Effector memory CD8-positive, alpha-beta T cell (primary cell): ENCODE data around the gene ESYT2.
A peak's percentile ranks its signal among the peaks of the same experiment; 100 is the strongest.

Experiments used
- ATAC-seq: fragments of 150-1000 bp; cut with Tn5 transposase; replicated peaks from 2 replicates; pipeline ENCODE4 v1.10.0; 2021; ENCODE audit warnings: mild to moderate bottlenecking, moderate library complexity
- DNase-seq, 3 experiments: peaks; one replicate each; pipeline ENCODE4 v3.0.0; 2021
- H3K27ac Mint-ChIP-seq, 2 donors: one replicate each; pipeline ENCODE4 v1.8.0; 2022; ENCODE audit warnings: mild to moderate bottlenecking in 2 of 2, mixed read lengths in 2 of 2, moderate library complexity in 2 of 2
- H3K27me3 Mint-ChIP-seq, 2 donors: one replicate each; pipeline ENCODE4 v1.8.0; 2022; ENCODE audit warnings: mixed read lengths in 2 of 2
- H3K36me3 Mint-ChIP-seq: one replicate; pipeline ENCODE4 v1.8.0; 2022; ENCODE audit warnings: mild to moderate bottlenecking, moderate library complexity, mixed read lengths; ENCODE audit not compliant: insufficient read depth
- H3K4me1 Mint-ChIP-seq, 2 donors: one replicate each; pipeline ENCODE4 v1.8.0; 2022; ENCODE audit warnings: low read depth in 2 of 2, mixed read lengths in 2 of 2
- H3K4me3 Mint-ChIP-seq, 2 donors: one replicate each; pipeline ENCODE4 v1.8.0; 2022; ENCODE audit warnings: mild to moderate bottlenecking in 2 of 2, mixed read lengths in 2 of 2, moderate library complexity in 2 of 2
- H3K9me3 Mint-ChIP-seq, 2 donors: one replicate each; pipeline ENCODE4 v1.8.0; 2022; ENCODE audit warnings: mixed read lengths in 2 of 2

The ESYT2 gene

GRCh38 chr7:158744070-158744469, 85.2 kb downstream of the ESYT2 start:
- H3K36me3 Mint-ChIP-seq: peaks cover 88% of the 10 kb centered on the region

GRCh38 chr7:158743219-158743618, 86.1 kb downstream of the ESYT2 start:
- ATAC-seq (no peak), DNase-seq (no peak)
- H3K4me1 Mint-ChIP-seq: peaks cover 0 to 4% of the 10 kb centered on the region in 2 donors
- H3K27ac Mint-ChIP-seq: no peak overlapping the region
- H3K36me3 Mint-ChIP-seq: peaks cover 88% of the 10 kb centered on the region
- H3K4me3 Mint-ChIP-seq: no peak overlapping the region
- no peaks in the 10 kb centered on the region for H3K9me3 Mint-ChIP-seq
- H3K27me3 Mint-ChIP-seq: no peaks in the 10 kb centered on the region

More at GRCh38 chr7:158744070-158744469, 85.2 kb downstream of the ESYT2 start:
- H3K4me1 Mint-ChIP-seq: peaks cover 0 to 4% of the 10 kb centered on the region in 2 donors
- no peaks in the 10 kb centered on the region for H3K9me3 Mint-ChIP-seq
- H3K27ac Mint-ChIP-seq: no peak overlapping the region
- no peak overlapping the region for H3K4me3 Mint-ChIP-seq
- ATAC-seq (no peak), DNase-seq (no peak)
- no peaks in the 10 kb centered on the region for H3K27me3 Mint-ChIP-seq

- no peak overlapping the region for H3K27ac Mint-ChIP-seq
- peaks cover 86% of the 10 kb centered on the region for H3K36me3 Mint-ChIP-seq
- ATAC-seq (no peak), DNase-seq (no peak)
- no peak overlapping the region for H3K4me3 Mint-ChIP-seq
- H3K4me1 Mint-ChIP-seq: peaks cover 0 to 2% of the 10 kb centered on the region in 2 donors
- no peaks in the 10 kb centered on the region for H3K9me3 Mint-ChIP-seq
- H3K27me3 Mint-ChIP-seq: no peaks in the 10 kb centered on the region
Measured at GRCh38 chr7:158742065-158742821, 87.1 kb downstream of the ESYT2 start.

GRCh38 chr7:158741294-158741666, 88.0 kb downstream of the ESYT2 start:
- DNase-seq (no peak), ATAC-seq (no peak)
- H3K4me3 Mint-ChIP-seq: no peak overlapping the region
- peaks cover 77% of the 10 kb centered on the region for H3K36me3 Mint-ChIP-seq
- H3K9me3 Mint-ChIP-seq: no peaks in the 10 kb centered on the region
- H3K4me1 Mint-ChIP-seq: no peaks in the 10 kb centered on the region
- H3K27ac Mint-ChIP-seq: no peak overlapping the region
- H3K27me3 Mint-ChIP-seq: no peaks in the 10 kb centered on the region

GRCh38 chr7:158740657-158741293, 88.5 kb downstream of the ESYT2 start:
- Mint-ChIP-seq H3K27ac (peak overlapping the region; percentile 51 to 57), H3K36me3 (peaks cover 76% of the 10 kb centered on the region), H3K27me3 (no peaks in the 10 kb centered on the region), H3K4me3 (no peak overlapping the region), H3K9me3 (no peaks in the 10 kb centered on the region), H3K4me1 (no peaks in the 10 kb centered on the region)
- DNase-seq: no peak
- no peak for ATAC-seq

GRCh38 chr7:158740013-158740656, 89.2 kb downstream of the ESYT2 start:
- H3K9me3 Mint-ChIP-seq: no peaks in the 10 kb centered on the region
- H3K27ac Mint-ChIP-seq: peak overlapping the region; percentile 51 to 57
- DNase-seq (no peak), ATAC-seq (no peak)
- no peaks in the 10 kb centered on the region for H3K27me3 Mint-ChIP-seq
- no peaks in the 10 kb centered on the region for H3K4me1 Mint-ChIP-seq
- H3K4me3 Mint-ChIP-seq: no peak overlapping the region
- H3K36me3 Mint-ChIP-seq: peaks cover 75% of the 10 kb centered on the region

- H3K27ac Mint-ChIP-seq: peak overlapping the region in 1 of 2 donors; percentile 17
- ATAC-seq: no peak
- H3K4me3 Mint-ChIP-seq: no peak overlapping the region
- no peaks in the 10 kb centered on the region for H3K4me1 Mint-ChIP-seq
- peaks cover 84% of the 10 kb centered on the region for H3K36me3 Mint-ChIP-seq
- H3K9me3 Mint-ChIP-seq: no peaks in the 10 kb centered on the region
- H3K27me3 Mint-ChIP-seq: no peaks in the 10 kb centered on the region
- no peak for DNase-seq
Measured at GRCh38 chr7:158738841-158739240, 90.5 kb downstream of the ESYT2 start.

GRCh38 chr7:158737064-158737695, 92.1 kb downstream of the ESYT2 start:
- Mint-ChIP-seq H3K4me1 (no peaks in the 10 kb centered on the region), H3K4me3 (no peak overlapping the region), H3K27ac (no peak overlapping the region), H3K36me3 (peaks cover 75% of the 10 kb centered on the region), H3K27me3 (no peaks in the 10 kb centered on the region), H3K9me3 (no peaks in the 10 kb centered on the region)
- ATAC-seq (no peak), DNase-seq (no peak)

GRCh38 chr7:158735935-158736334, 93.4 kb downstream of the ESYT2 start:
- peak overlapping the region; percentile 28 to 63 for H3K27ac Mint-ChIP-seq
- H3K36me3 Mint-ChIP-seq: peaks cover 72% of the 10 kb centered on the region
- ATAC-seq: no peak

GRCh38 chr7:158734861-158735260, 94.4 kb downstream of the ESYT2 start:
- H3K4me1 Mint-ChIP-seq: peaks cover 0 to 2% of the 10 kb centered on the region in 2 donors
- ATAC-seq: no peak
- H3K36me3 Mint-ChIP-seq: peaks cover 65% of the 10 kb centered on the region
- peak overlapping the region in 1 of 2 donors; percentile 52 for H3K27ac Mint-ChIP-seq
- DNase-seq: no peak
- no peaks in the 10 kb centered on the region for H3K27me3 Mint-ChIP-seq
- H3K4me3 Mint-ChIP-seq: no peak overlapping the region
- H3K9me3 Mint-ChIP-seq: no peaks in the 10 kb centered on the region

More at GRCh38 chr7:158735935-158736334, 93.4 kb downstream of the ESYT2 start:
- Mint-ChIP-seq H3K4me1 (no peaks in the 10 kb centered on the region), H3K27me3 (no peaks in the 10 kb centered on the region), H3K4me3 (no peak overlapping the region), H3K9me3 (no peaks in the 10 kb centered on the region)
- no peak for DNase-seq

GRCh38 chr7:158733775-158734494, 95.4 kb downstream of the ESYT2 start:
- Mint-ChIP-seq H3K27ac (peak overlapping the region in 1 of 2 donors; percentile 44), H3K4me3 (no peak overlapping the region), H3K36me3 (peaks cover 56% of the 10 kb centered on the region)

GRCh38 chr7:158733220-158733519, 96.1 kb downstream of the ESYT2 start:
- Mint-ChIP-seq H3K36me3 (peaks cover 48% of the 10 kb centered on the region), H3K27ac (peak overlapping the region in 1 of 2 donors; percentile 23), H3K9me3 (no peaks in the 10 kb centered on the region), H3K4me1 (peaks cover 0 to 3% of the 10 kb centered on the region in 2 donors), H3K27me3 (no peaks in the 10 kb centered on the region), H3K4me3 (no peak overlapping the region)
- ATAC-seq: no peak
- DNase-seq: no peak

More at GRCh38 chr7:158733775-158734494, 95.4 kb downstream of the ESYT2 start:
- H3K9me3 Mint-ChIP-seq: no peaks in the 10 kb centered on the region
- ATAC-seq: no peak
- H3K4me1 Mint-ChIP-seq: peaks cover 0 to 2% of the 10 kb centered on the region in 2 donors
- no peaks in the 10 kb centered on the region for H3K27me3 Mint-ChIP-seq
- no peak for DNase-seq
